ENCODE data around the gene FAR2.
"Not testable (repeated sequence)": the region's sequence is repeated elsewhere in the genome, so short reads cannot be mapped to it uniquely, and the experiment has no call there.

Gene FAR2

DNA sequence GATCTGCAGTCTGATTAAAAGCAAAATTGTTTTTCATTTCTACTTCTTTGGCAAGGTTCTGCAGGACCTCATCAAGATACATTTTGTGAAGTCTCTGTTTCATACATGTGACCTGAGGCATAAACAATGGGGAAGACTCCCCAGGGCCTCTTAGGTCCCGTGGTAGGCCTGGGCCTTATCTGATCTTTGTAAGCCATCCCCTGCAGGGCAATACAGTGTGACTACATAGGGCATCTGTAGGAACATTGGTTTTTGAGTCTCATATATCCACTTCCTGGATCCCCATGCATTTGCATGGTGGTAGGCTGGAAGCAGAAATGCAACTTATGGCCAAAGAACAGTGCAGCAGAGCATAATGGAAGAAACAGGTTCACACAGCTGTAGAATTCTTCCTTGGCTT lies 6.0 kb downstream of the FAR2 start:
- FAIRE-seq = no peak

DNA sequence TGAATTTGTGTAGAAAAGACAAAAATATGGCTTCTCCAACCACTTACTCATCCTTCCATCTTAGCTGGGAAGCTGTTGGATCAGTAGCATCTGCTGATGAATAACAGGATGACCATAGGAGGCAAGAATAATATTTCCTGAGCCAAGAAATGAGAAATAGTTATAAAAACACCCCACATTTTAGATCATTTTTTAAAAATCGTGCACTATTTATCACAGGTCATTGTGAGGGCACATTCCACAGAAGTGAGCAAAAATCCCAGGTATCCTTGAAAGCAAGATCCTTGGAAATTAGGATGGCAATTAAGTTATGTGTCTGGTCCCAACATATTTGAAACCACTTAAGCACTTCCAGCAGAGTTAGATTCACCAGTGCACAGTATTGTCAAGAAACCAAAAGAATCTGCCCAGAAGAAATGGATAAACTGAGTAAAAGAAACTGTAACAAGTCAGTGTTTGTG lies 8.4 kb downstream of the FAR2 start:
- FAIRE-seq = no peak

DNA sequence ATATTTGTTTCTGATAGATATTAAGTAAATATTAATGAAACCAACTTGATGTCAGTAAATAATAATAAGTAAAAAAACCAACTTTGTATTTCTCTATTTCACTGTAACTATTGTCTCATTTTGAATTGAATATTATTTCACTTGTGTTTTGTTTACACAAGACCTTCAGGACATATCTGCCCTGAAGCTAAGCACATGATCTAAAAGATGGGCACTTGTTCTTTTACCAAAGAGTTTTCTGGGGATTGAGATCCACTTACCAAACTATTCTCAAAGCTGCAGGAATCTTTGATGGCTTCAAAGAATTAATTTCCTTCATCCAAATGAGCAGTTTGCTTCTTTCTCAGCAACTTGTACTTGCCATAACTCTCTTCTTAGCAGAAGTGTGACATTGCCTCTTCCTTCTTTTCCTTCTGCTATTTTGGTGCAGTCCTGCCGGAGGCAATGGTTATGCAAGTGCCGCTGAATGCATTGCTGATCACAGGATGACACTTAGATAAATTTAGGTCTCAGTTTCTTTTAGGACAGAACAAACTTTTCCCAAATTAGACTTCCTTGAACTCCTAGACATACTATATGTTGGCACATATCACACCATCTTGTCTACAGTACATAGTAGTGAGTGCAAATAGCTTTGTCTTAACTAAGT lies 9.2 kb downstream of the FAR2 start:
- FAIRE-seq = no peak

GRCh38 chr12:29159661-29160060 lies 10.6 kb downstream of the FAR2 start:
- no peak for FAIRE-seq

DNA sequence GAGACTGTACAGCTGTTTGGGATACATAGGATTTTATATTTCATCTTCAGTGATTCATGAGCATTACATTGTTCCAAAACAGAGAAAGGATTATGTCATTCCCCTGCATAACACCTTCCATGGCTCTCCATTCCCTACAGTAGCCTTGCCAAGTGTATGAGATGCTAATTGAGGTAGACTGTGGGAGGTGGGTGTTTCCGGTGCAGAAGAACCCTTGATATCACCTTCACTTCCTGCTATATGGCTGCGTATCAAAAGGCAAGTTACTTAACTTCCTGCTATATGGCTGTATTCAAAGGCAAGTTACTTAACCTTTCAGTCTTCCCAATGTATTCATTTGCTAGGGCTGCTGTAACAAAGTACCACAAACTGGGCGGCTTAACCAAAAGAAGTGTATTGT lies 11.2 kb downstream of the FAR2 start:
- no peak for FAIRE-seq

DNA sequence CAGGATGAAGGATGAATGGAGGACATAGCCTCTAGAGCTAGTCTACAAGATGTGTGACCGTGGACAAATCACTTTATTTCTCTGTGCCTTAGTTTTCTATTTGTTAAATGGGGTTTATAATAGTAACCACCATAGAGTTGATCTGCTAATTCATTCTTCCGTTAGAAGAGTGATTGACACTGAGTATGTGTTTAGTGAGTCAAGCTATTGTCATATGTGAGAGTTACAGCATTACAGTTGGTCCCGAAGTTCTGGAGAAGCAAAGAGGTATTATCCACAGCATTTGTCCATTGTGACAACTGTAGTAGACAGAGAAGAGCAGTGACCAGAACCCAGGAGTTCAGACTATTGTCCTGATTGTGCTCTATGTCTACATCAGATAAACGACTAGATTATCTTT lies 14.1 kb downstream of the FAR2 start:
- FAIRE-seq = no peak

DNA sequence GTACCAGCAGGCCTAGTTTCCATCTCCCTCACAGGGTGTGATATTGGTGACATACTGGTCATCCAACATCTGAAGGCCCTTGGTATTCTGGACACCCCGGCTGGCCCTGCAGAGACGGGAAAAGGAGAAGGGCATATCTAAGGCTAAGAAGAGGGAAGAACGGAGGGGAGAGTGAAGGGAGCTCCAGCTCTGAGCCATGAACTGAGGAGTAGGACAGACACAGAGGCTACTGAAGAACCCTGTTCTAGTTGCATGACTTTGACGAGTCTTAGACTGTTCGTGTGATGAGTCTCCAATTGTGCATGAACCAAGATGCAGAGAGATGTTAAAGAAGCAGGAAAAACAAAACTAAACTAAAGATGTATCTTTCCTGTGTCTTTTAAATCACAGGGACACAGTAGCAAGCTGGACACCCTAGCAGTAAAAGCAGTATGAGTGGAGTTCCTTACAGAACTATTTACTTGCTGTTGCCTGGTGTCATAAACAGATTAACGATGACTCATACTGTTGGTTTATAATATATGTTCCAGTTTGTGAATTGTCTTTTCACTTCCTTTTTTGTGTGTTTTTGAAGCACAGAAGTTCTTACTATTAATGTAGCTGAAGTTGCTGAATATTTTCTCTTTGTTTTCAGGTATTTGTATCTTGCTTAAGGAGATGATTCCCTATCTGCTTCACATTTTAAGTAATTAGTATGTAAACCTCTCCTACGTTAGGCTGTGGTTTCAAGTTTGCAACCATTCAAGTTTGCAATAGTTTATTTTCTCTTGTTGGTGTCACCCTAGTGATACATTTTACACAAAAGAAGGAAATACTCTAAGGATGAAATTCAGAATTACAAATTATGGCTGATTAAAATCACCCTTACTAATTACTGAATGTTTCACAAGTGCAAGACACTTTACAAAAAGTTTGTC lies 15.7 kb downstream of the FAR2 start:
- FAIRE-seq = no peak

DNA sequence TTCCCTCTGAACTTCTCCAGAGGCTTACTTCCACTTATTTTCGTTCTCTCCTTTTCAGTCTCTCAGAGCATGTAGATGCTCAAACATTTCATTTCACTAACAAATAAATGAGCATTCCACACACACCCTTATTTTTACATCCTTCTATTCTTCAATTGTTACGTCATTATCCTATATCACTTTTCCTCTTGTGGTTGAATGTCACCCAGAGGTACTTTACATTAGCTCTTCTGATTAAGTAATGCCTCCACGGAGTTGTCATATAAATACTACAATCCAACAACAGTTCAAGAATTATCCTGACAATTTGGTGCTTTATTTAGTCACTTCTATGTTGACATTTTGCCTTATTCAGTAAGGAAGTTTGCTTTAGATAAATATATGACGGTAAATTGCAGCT lies 18.4 kb downstream of the FAR2 start:
- no peak for FAIRE-seq

- no peak for FAIRE-seq
Measured at GRCh38 chr12:29167988-29168387, 18.9 kb downstream of the FAR2 start.

DNA sequence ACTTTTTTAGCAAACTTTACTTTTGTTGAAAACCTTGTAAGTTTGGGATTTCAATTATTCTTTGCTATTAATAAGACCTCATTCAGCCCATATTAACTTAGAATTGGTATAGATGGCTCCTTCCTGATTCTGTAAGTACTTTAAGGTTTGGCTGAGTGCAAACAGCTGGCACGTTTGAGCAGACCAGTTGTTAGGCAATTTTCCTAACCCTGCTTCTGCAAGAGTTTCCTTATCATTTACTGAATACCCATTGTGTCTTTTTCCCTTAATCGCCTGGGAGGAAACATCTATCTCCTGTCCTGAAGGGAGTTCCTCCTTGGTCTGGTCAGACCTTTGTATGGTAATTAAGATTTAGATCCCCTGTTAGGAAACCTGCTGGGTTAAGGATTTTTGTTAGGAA lies 20.9 kb downstream of the FAR2 start:
- FAIRE-seq = not testable (repeated sequence)

DNA sequence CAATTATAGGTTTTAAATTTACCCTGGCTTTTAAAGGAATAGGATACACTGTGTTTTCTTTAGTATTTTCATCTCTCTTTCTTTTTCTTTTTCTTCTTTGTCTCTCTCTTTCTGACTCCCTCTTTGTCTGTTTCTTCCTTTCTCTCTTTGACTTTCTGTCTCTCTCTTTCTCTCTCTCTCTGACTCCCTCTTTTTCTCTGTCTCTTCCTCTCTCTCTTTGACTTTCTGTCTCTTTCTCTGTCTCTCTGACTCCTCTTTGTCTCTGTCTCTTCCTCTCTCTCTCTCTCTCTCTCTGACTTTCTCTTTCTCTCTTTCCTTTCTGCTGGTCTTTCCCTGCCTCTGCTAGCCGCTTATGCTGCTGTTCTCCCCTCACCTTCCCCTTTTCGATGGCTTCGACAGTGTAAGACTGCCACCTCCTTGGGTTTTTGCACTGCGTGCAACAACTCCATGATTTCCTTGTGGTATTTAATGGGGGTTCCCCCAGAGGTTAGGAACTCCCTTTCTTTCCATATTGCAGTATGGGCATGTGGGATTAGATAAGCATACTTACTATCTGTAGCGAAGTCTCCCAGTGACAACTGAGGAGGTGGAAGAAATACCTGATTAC lies 21.5 kb downstream of the FAR2 start:
- FAIRE-seq = not testable (repeated sequence)

DNA sequence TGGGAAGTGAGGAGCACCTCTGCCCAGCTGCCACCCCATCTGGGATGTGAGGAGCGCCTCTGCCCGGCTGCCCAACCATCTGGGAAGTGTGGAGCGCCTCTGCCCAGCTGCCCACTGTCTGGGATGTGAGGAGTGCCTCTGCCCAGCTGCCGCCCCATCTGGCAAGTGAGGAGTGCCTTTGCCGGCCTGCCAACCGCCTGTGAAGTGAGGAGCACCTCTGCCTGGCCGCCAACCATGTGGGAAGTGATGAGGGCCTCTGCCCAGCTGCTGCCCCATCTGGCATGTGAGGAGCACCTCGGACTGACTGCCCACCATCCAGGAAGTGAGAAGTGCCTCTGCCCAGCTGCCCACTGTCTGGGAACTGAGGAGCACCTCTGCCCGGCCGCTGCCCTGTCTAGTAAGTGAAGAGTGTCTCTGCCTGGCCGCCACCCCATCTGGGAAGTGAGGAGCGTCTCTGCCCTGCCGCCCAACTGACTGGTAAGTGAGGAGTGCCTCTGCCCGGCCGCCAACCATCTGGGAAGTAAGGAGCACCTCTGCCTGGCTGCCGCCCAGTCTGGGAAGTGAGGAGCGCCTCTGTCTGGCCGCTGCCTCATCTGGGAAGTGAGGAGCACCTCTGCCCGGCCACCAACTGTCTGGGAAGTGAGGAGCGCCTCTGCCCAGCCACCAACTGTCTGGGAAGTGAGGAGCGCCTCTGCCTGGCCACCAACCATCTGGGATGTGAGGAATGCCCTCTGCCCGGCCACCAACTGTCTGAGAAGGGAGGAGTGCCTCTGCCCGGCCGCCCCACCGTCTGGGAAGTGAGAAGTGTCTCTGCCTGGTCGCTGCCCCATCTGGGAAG lies 22.6 kb downstream of the FAR2 start:
- FAIRE-seq = no peak

- no peak for FAIRE-seq
Measured at GRCh38 chr12:29176941-29177340, 27.9 kb downstream of the FAR2 start.

DNA sequence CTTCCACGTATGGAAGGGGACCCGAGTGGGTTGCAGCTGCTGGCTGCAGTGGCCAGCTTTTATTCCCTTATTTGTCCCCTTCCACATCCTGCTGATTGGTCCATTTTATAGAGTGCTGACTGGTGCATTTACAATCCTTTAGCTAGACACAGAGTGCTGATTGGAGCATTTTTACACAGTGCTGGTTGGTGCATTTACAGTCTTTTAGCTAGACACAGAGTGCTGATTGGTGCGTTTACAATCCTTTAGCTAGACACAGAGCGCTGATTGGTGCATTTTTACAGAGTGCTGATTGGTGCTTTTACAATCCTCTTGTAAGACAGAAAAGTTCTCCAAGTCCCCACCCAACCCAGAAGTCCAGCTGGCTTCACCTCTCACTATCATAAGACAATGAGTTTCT lies 33.2 kb downstream of the FAR2 start:
- not testable (repeated sequence) for FAIRE-seq

- no peak for FAIRE-seq
Measured at GRCh38 chr12:29187756-29188155, 38.7 kb downstream of the FAR2 start.

GRCh38 chr12:29191267-29191850 lies 42.3 kb downstream of the FAR2 start:
- FAIRE-seq = no peak

DNA sequence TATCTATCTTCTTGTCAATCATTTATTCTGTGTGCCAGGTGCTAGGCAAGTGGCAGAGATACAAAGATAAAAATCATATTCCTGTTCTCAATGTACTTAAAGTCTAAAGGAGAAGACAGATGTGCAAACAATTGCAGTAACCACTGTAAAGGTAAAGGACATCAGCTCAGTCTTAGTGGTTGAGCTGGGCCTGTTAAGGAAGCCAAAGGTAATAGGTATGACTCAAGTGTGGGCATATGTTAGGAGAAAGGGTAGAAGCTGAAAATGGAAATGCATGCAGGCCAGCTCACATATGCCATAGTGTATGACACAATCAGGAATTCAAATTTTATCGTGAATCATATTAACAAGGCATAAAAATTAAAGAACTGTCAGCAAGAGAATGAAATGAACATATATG lies 49.8 kb downstream of the FAR2 start:
- no peak for FAIRE-seq

- no peak for FAIRE-seq
Measured at GRCh38 chr12:29200586-29200985, 51.5 kb downstream of the FAR2 start.

DNA sequence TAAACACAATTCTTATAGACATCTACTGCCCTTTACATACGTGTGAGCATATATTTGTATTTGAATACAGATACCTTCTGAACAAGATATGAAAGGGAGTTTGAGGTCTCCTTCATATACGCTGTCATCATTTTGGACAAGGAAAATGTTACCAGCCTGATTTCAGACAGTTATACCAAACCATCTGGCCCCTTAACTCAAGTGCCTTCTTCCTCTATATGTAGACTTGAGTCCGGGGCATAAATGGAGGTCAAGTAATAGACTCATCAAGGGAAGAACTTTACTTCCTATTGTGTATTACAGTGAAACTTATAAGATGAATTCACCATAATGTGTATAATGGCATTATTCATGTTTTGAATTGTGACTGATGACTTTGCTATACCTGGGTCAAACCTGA lies 52.2 kb downstream of the FAR2 start:
- FAIRE-seq = no peak

GRCh38 chr12:29201746-29202145 lies 52.7 kb downstream of the FAR2 start:
- FAIRE-seq = no peak

DNA sequence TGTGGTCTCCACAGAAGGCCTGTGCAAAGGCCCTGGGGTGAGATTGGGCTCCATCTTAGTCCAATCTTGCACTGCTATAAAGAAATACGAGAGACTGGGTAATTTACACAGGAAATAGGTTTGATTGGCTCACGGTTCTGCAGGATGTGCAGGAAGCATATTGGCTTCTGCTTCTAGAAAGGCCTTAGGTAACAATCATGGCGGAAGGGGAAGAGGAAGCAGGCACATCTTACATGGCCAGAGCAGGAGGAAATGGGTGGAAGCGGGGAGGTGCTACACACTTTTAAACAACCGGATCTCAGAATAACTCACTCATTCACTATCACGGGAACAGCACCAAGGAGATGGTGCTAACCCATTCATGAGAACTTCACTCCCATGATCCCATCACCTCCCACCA lies 55.4 kb downstream of the FAR2 start:
- FAIRE-seq = no peak

GRCh38 chr12:29207120-29207519 lies 58.0 kb downstream of the FAR2 start:
- FAIRE-seq = no peak

GRCh38 chr12:29208060-29208459 lies 59.0 kb downstream of the FAR2 start:
- no peak for FAIRE-seq
